ENCODE data around the gene CALHM3. TPM values are rescaled to one million over a fixed set of nuclear protein-coding genes. Genes with fewer than 3 reads are reported as not detected.

CALHM3 gene
- polyA plus RNA-seq, 1 donor (not counting 4 experiments of a cell fraction or from before 2014, with no cell fraction given) = not detected

GRCh38 chr10:103510791-103511752, 32.0 kb upstream of the CALHM3 start:
- Histone ChIP-seq H3K4me2 (ENCODE audit: control insufficient read depth, extremely low read depth, insufficient read depth, low read depth, low read length) (no peak overlapping the region), H3K9me1 (ENCODE audit: control insufficient read depth, extremely low read depth, insufficient read depth, low read length) (no peaks in the 10 kb centered on the region), H3K4me3 (ENCODE audit: control insufficient read depth in 2 of 3, extremely low read depth in 1 of 3, insufficient read depth in 2 of 3, low read depth in 1 of 3, low read length in 3 of 3) (no peak overlapping the region), H3K27me3 (ENCODE audit: control insufficient read depth, extremely low read depth, insufficient read depth, low read length) (peaks cover 11% of the 10 kb centered on the region), H2AFZ (ENCODE audit: control insufficient read depth, low read length) (no peak overlapping the region), H3K4me1 (ENCODE audit: control insufficient read depth, extremely low read depth, insufficient read depth, low read length) (no peaks in the 10 kb centered on the region), H4K20me1 (ENCODE audit: control insufficient read depth, extremely low read depth, insufficient read depth, low read length) (no peaks in the 10 kb centered on the region), H3K9me3 (ENCODE audit: control insufficient read depth, low read depth, low read length) (no peaks in the 10 kb centered on the region), H3K79me2 (ENCODE audit: control insufficient read depth, insufficient read depth, low read length) (no peaks in the 10 kb centered on the region), H3K36me3 (ENCODE audit: control insufficient read depth in 2 of 2, extremely low read depth in 1 of 2, insufficient read depth in 2 of 2, low read length in 2 of 2) (no peaks in the 10 kb centered on the region), H3K27ac (ENCODE audit: control insufficient read depth, insufficient read depth, low read length) (no peak overlapping the region), H3K9ac (ENCODE audit: control insufficient read depth, extremely low read depth, insufficient read depth, low read length) (no peak overlapping the region)
- FAIRE-seq = no peak
- TF ChIP-seq CTCF (optimal IDR thresholded peaks at IDR 0.05 in 1 of 3, IDR thresholded peaks at IDR 0.05 in 1 of 3, conservative IDR thresholded peaks at IDR 0.05 in 1 of 3; ENCODE audit: extremely low read depth in 1 of 3, insufficient read depth in 2 of 3, low read length in 3 of 3) (no peak), EZH2 (IDR thresholded peaks at IDR 0.05; ENCODE audit: low read length) (no peak)
- no peak for DNase-seq (ENCODE audit: low read depth, low spot score)
- dilution Hi-C loops (cut with MboI; ENCODE audit: extremely low pct_ligation_motif_present, low sequenced_read_pairs) = no loop called here

- dilution Hi-C loops (cut with MboI; ENCODE audit: extremely low pct_ligation_motif_present, low sequenced_read_pairs) = no loop called here
- Histone ChIP-seq H2AFZ (ENCODE audit: control insufficient read depth, low read length) (no peak overlapping the region), H3K4me1 (ENCODE audit: control insufficient read depth, extremely low read depth, insufficient read depth, low read length) (no peaks in the 10 kb centered on the region), H3K9me1 (ENCODE audit: control insufficient read depth, extremely low read depth, insufficient read depth, low read length) (no peaks in the 10 kb centered on the region), H3K9ac (ENCODE audit: control insufficient read depth, extremely low read depth, insufficient read depth, low read length) (no peak overlapping the region), H3K79me2 (ENCODE audit: control insufficient read depth, insufficient read depth, low read length) (no peaks in the 10 kb centered on the region), H3K36me3 (ENCODE audit: control insufficient read depth in 2 of 2, extremely low read depth in 1 of 2, insufficient read depth in 2 of 2, low read length in 2 of 2) (no peaks in the 10 kb centered on the region), H3K27me3 (ENCODE audit: control insufficient read depth, extremely low read depth, insufficient read depth, low read length) (peaks cover 17% of the 10 kb centered on the region), H3K4me2 (ENCODE audit: control insufficient read depth, extremely low read depth, insufficient read depth, low read depth, low read length) (no peak overlapping the region), H3K9me3 (ENCODE audit: control insufficient read depth, low read depth, low read length) (no peaks in the 10 kb centered on the region), H3K27ac (ENCODE audit: control insufficient read depth, insufficient read depth, low read length) (no peak overlapping the region), H3K4me3 (ENCODE audit: control insufficient read depth in 2 of 3, extremely low read depth in 1 of 3, insufficient read depth in 2 of 3, low read depth in 1 of 3, low read length in 3 of 3) (no peak overlapping the region), H4K20me1 (ENCODE audit: control insufficient read depth, extremely low read depth, insufficient read depth, low read length) (no peaks in the 10 kb centered on the region)
- DNase-seq (ENCODE audit: low read depth, low spot score) = no peak
- no peak for FAIRE-seq
- TF ChIP-seq EZH2 (IDR thresholded peaks at IDR 0.05; ENCODE audit: low read length) (no peak), CTCF (optimal IDR thresholded peaks at IDR 0.05 in 1 of 3, IDR thresholded peaks at IDR 0.05 in 1 of 3, conservative IDR thresholded peaks at IDR 0.05 in 1 of 3; ENCODE audit: extremely low read depth in 1 of 3, insufficient read depth in 2 of 3, low read length in 3 of 3) (no peak)
Observed at GRCh38 chr10:103510046-103510685, 31.1 kb upstream of the CALHM3 start.
